HTERT RPE-1 (cell line): Measurements from ENCODE around the gene SHISA6.
"Not testable (repeated sequence)": the region's sequence is repeated elsewhere in the genome, so short reads cannot be mapped to it uniquely, and the experiment has no call there.

Source experiments
- in situ Hi-C: fragments of 300-500 bp; cut with MboI; formaldehyde crosslinking; loops from 4 replicates; pipeline ENCODE4 v1.14.3; 2020; ENCODE audit warnings: low sequenced_read_pairs

The SHISA6 gene

DNA sequence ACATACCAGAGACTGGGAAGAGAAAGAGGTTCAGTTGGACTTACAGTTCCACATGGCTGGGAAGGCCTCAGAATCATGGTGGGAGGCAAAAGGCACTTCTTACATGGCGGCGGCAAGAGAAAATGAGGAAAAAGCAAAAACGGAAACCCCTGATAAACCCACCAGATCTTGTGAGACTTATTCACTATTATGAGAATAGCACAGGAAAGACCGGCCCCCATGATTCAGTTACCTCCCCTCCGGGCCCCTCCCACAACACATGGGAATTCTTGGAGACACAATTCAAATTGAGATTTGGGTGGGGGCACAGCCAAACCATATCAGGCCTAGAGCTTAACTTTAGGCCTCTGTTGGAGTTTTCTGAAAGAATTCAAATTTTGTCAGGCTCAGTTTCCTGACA is 60.9 kb downstream of the SHISA6 start:
- in situ Hi-C loops: not testable (repeated sequence)

DNA sequence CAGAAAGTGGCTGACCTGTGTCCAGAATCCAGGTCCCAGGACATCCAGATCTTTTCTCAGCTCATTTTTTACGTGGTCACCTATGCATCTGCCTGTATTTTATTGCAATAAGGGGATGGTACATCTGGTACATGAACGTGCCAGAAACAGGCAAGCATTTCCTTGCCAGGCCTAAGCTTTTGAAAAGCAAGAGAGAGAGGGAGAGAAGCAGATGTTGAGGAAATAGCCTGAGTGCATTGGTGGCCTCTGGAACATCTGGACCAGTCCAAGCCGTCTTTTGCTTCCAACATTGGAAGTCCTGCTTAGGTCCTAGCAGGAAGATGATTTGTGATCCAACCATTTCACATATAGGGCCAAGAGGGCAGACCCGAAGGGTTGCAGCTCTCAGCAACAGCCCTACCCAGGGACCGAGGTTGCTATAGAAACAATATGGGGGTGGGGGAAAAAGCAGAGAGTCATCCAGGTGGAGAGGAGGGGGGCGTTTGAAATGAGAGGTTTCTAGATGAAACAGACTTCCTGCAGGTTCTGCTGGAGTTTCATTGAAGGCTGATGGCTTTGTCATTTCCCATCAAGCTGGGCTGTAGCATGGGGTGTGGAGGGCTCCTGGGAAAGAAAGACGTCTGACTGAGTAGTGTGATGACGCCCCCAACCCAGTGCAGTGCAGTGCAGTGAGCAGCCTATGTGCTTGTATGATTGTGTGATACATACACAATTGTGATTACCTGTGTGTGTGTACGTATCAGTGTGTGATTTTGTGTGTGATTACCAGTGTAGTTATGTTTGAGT is 61.6 kb downstream of the SHISA6 start:
- in situ Hi-C loops: no loop called here

- in situ Hi-C loops: no loop called here
Observed at GRCh38 chr17:11303773-11304394, 62.9 kb downstream of the SHISA6 start.

DNA sequence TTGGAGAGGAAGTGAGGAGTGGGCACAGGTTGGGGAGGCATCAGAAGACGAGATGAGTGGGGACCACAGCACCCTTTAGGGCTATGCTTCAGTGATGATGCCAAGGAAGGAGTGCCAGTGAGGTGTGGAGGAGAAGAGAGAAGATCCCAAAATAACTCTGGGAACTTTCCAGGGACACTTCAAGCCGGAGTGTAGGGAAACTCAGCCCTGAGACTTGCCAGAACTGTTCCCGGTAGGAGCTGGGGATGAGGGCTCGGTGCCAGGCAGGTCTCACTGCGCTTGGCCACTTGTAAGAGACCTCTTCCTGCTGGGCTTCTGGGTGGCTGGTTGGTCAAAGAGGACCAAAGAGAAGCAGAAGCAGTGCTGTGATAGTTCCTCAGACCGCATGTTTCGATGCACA is 63.6 kb downstream of the SHISA6 start:
- in situ Hi-C loops: no loop called here

GRCh38 chr17:11305524-11305923 is 64.5 kb downstream of the SHISA6 start:
- in situ Hi-C loops: no loop called here

DNA sequence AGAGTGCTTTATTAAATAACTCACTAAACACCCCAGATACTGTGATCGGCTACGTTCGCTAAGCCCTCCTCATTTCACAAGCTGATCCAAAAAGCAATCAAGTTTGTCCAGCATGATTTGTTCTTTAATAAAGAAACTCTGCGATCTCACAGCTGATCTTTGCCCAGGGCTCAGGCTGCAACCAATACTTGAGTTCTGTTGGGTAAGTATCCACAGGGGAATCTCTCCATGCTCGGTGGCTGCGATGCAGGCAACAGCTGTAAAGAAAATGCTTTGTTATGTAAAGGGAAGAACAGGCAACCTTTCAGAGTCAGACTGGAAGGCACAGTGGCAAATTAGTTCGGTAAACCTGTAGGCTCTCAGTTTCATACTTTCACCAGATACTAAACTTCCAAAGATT is 67.5 kb downstream of the SHISA6 start:
- in situ Hi-C loops: no loop called here

- in situ Hi-C loops: no loop called here
Observed at GRCh38 chr17:11309033-11309432, 68.0 kb downstream of the SHISA6 start.

DNA sequence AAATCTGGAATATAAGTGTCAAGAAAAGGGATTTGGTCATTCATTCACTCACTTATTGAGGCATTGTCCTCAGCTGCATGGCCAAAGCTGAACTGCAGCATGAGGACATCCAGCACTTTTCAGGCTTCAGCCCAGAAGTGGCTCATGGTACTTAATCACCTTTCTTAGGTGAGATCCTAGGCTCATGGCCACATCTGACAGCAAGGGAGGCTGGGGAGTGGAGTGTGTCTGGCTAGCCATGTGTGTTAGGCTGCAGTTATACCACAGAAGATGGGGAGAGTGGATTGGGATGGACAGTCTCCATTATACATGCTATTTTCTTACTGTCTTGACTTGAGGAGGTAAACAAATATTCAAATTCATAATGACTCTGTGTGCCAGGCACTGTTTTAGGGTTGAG is 68.8 kb downstream of the SHISA6 start:
- in situ Hi-C loops: no loop called here

DNA sequence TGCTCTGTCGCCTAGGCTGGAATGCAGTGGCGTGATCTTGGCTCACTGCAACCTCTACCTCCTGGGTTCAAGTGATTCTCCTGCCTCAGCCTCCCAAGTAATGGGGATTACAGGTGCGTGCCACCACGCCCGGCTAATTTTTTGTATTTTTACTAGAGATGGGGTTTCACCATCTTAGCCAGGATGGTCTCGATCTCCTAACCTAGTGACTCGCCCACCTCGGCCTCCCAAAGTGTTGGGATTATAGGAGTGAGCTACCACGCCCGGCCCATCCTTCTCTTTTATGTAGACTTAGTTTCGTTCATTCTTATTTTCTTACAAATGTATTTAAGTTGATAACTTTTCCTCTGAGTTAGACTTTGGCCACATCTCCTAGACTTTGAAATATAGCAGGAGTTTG is 75.4 kb downstream of the SHISA6 start:
- in situ Hi-C loops: not testable (repeated sequence)

GRCh38 chr17:11318207-11318606 is 77.2 kb downstream of the SHISA6 start:
- in situ Hi-C loops: no loop called here

- in situ Hi-C loops: no loop called here
Observed at GRCh38 chr17:11319894-11320293, 78.9 kb downstream of the SHISA6 start.

- in situ Hi-C loops: no loop called here
Observed at GRCh38 chr17:11324021-11324420, 83.0 kb downstream of the SHISA6 start.

DNA sequence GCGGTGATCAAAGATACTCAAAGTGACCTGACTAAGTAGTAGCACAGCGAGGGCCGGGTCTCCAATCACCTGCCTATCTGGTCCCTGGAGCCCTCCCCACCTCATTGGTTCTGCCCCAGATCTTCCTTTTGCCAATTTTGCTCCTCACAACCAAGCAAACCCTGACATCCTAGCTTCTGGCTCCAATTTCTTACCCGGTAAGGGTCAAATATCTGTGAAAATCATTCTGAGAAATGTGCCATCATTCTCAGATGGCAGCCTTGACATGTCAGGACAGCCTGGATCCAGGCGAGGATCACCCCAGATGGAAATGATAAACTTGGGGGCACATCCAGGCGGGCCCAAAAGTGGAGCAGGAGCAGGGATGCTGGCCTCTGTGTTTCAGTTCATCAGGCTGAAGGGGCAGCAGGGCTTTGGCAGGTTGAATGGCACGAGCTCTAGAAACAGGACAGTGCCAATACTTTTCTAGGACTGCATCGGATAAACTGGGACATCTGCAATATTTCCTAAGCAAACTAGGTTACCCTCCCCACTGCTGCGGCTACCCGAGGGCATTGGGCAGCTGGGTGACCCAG is 83.9 kb downstream of the SHISA6 start:
- in situ Hi-C loops: no loop called here

GRCh38 chr17:11326492-11326891 is 85.5 kb downstream of the SHISA6 start:
- in situ Hi-C loops: no loop called here

- in situ Hi-C loops: no loop called here
Observed at GRCh38 chr17:11328770-11329169, 87.8 kb downstream of the SHISA6 start.

GRCh38 chr17:11330006-11330405 is 89.0 kb downstream of the SHISA6 start:
- in situ Hi-C loops: no loop called here

DNA sequence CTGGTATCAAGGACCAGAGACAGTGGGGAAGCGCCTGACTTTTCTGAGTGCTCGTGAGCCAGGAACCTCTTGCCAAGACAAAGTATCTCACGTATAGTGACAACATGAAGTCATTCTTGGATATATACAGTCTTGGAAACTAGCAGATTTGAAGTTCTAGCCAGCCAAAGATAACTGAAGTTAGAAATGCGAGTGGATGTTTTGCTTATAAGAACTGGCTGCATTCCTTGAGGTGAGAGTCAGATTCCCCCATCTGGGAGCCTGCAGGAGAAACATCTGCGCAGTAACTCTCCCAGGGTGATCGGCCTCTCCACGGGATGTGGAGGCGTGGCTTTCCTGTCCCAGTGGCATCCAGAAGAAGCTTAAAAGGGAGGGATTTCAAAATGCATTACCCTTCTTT is 89.8 kb downstream of the SHISA6 start:
- in situ Hi-C loops: no loop called here

DNA sequence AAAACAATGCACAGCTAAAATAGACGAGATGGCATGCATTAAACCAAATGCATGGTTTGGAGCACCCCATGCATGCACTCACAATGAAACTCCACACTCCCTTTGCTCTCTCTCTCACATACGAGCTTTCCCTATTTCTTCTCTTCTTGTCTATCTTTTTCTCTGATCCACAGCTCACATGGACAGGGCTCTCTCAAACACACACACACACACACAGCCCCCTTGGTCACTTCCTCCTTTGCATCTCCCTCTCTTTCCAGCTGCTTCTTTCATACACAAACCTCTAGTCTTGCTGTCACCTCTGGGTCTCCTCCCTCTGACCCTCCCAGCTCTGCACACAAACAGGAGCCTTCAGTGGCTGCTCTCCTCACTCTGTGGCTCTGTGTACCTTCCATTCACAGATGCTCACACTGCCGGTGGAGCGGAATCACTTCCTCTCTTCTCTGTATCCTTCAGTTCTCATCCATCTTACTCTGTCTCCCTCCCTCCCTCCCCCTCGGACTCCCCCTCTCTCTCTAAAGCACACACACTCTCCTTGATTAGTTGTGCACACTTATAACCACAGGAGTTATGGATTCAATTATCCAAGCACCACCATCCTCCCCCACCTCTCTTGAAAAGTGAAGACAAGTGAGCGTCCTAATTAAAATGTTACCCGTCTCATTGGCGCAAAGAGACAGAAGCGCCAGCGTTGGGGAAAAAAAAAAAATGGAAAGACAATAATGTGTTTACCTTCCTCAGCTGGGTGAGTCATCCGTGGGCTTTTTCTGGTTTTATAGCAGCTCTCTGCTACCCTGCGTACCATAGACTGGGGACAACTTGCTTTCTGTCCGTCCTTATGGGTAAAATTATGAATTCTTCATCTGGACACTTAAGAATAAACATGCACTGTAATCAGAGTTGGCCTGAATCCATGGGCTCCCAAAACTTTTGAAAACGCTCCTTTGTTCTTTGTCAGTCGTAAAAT is 90.8 kb downstream of the SHISA6 start:
- in situ Hi-C loops: no loop called here

- in situ Hi-C loops: no loop called here
Observed at GRCh38 chr17:11332706-11333105, 91.7 kb downstream of the SHISA6 start.

- in situ Hi-C loops: no loop called here
Observed at GRCh38 chr17:11334493-11334892, 93.5 kb downstream of the SHISA6 start.

GRCh38 chr17:11336290-11336689 is 95.3 kb downstream of the SHISA6 start:
- in situ Hi-C loops: no loop called here
